BJ (cell line): ENCODE data around the gene ANKRD26. TPM values are rescaled to one million over a fixed set of nuclear protein-coding genes. Genes with fewer than 3 reads are reported as not detected.

Source experiments
- CTCF ChIA-PET: fragments of 350-600 bp; formaldehyde crosslinking; extraction: SDS; loops from one replicate; lab custom pipeline; 2021; ENCODE audit warnings: antibody characterized with exemption, inconsistent platforms; lab: Yijun Ruan, JAX
- POLR2A ChIA-PET: fragments of 300-600 bp; sonication (Branson Sonifier 250); formaldehyde crosslinking; extraction: SDS; loops from one replicate; lab custom pipeline; 2021; ENCODE audit warnings: antibody characterized with exemption; lab: Charles Lee
- DNase-seq: peaks from one replicate; pipeline ENCODE4 v3.0.0-alpha.2; 2011; ENCODE audit warnings: low read depth
- H3K27me3 ChIP-seq: 2 replicates; pipeline ENCODE4 v1.6.0; 2011; ENCODE audit warnings: low read length; ENCODE audit not compliant: control insufficient read depth, insufficient read depth
- H3K36me3 ChIP-seq: 2 replicates; pipeline ENCODE4 v1.5.1; 2011; ENCODE audit warnings: low read length; ENCODE audit not compliant: control insufficient read depth, insufficient read depth
- H3K4me3 ChIP-seq: 2 replicates; pipeline ENCODE4 v1.5.1; 2011; ENCODE audit warnings: low read depth, mild to moderate bottlenecking, control low read depth, low read length
- CTCF ChIP-seq: IDR thresholded peaks from 2 replicates; pipeline ENCODE4 v1.5.1; 2011; ENCODE audit warnings: low read depth, mild to moderate bottlenecking, control low read depth, inconsistent platforms, low read length, moderate library complexity; ENCODE audit not compliant: insufficient read depth
- polyA plus RNA-seq: library from polyadenylated mRNA; depleted of rRNA; stranded (reverse); fragments of >200 nt; gene quantifications from 2 replicates; pipeline ENCODE4 v1.2.3, GENCODE V29; 2011

ANKRD26 gene
- polyA plus RNA-seq, 1 experiment = 0.69 TPM

GRCh38 chr10:26977635-26978034 is 122.7 kb downstream of the ANKRD26 start:
- H3K4me3 ChIP-seq = no peak overlapping the region
- H3K27me3 ChIP-seq = no peaks in the 10 kb centered on the region
- no peaks in the 10 kb centered on the region for H3K36me3 ChIP-seq
- no peak for DNase-seq
- POLR2A ChIA-PET = no interaction called here
- CTCF ChIA-PET = interaction anchor here (0.6 to 0.7 kb wide), 2 partner anchors 59 to 227 kb away, joined by 3 read pairs; no protein-coding TSS in a partner anchor
- no peak for TF ChIP-seq CTCF

GRCh38 chr10:26970667-26971066 is 129.6 kb downstream of the ANKRD26 start:
- POLR2A ChIA-PET = no interaction called here
- Histone ChIP-seq H3K4me3 (no peak overlapping the region), H3K36me3 (no peaks in the 10 kb centered on the region), H3K27me3 (no peaks in the 10 kb centered on the region)
- DNase-seq = no peak
- CTCF ChIA-PET = no interaction called here
- no peak for TF ChIP-seq CTCF

- DNase-seq = no peak
- Histone ChIP-seq H3K27me3 (no peaks in the 10 kb centered on the region), H3K4me3 (no peak overlapping the region), H3K36me3 (no peaks in the 10 kb centered on the region)
- ChIA-PET CTCF (no interaction called here), POLR2A (no interaction called here)
- TF ChIP-seq CTCF = no peak
Measured at GRCh38 chr10:26969145-26969926, 131.0 kb downstream of the ANKRD26 start.

- no peak overlapping the region for H3K4me3 ChIP-seq
- ChIA-PET POLR2A (no interaction called here), CTCF (no interaction called here)
- DNase-seq = no peak
- H3K27me3 ChIP-seq = no peaks in the 10 kb centered on the region
- no peaks in the 10 kb centered on the region for H3K36me3 ChIP-seq
- TF ChIP-seq CTCF = no peak
Measured at GRCh38 chr10:26962835-26963234, 137.5 kb downstream of the ANKRD26 start.

GRCh38 chr10:26960308-26960707 is 140.0 kb downstream of the ANKRD26 start:
- no peak for TF ChIP-seq CTCF
- ChIA-PET POLR2A (no interaction called here), CTCF (interaction anchor here (0.9 kb wide), 1 partner anchor 42 kb away, joined by 3 read pairs; no protein-coding TSS in a partner anchor)
- DNase-seq = no peak
- Histone ChIP-seq H3K36me3 (no peaks in the 10 kb centered on the region), H3K4me3 (no peak overlapping the region), H3K27me3 (no peaks in the 10 kb centered on the region)
